Large intestine (tissue), 3 donors: ENCODE results near the gene DLX6. TPM values are rescaled to one million over a fixed set of nuclear protein-coding genes. Genes with fewer than 3 reads are reported as not detected.

Source experiments
- DNase-seq, 2 donors: peaks; one replicate each; pipeline versions ENCODE4 v3.0.0 to v3.0.0-alpha.2; 2013
- H3K27ac ChIP-seq: one replicate; pipeline ENCODE4 v1.5.1; 2013; ENCODE audit warnings: low read length
- H3K27me3 ChIP-seq: 2 replicates; pipeline ENCODE4 v1.6.1; 2013; ENCODE audit warnings: low read length; ENCODE audit not compliant: control insufficient read depth, insufficient read depth
- H3K36me3 ChIP-seq: 2 replicates; pipeline ENCODE4 v1.6.1; 2013; ENCODE audit warnings: low read length; ENCODE audit not compliant: control insufficient read depth, insufficient read depth
- H3K4me1 ChIP-seq: one replicate; pipeline ENCODE4 v1.6.1; 2013; ENCODE audit warnings: low read length; ENCODE audit not compliant: control insufficient read depth, insufficient read depth
- H3K4me3 ChIP-seq: one replicate; pipeline ENCODE4 v1.5.1; 2013; ENCODE audit warnings: low read length
- H3K9me3 ChIP-seq: one replicate; pipeline ENCODE4 v1.6.1; 2013; ENCODE audit warnings: mild to moderate bottlenecking, low read depth, low read length, moderate library complexity; ENCODE audit not compliant: control insufficient read depth
- WGBS: methylation state at CpG from one replicate; pipeline ENCODE4 v1.1.5; 2013; ENCODE audit warnings: low lambda C conversion rate; ENCODE audit not compliant: insufficient coverage; 5-methylcytosine and 5-hydroxymethylcytosine counted together
- polyA plus RNA-seq: library from polyadenylated mRNA; unstranded; fragments of 120-200 nt; gene quantifications from one replicate; pipeline ENCODE4 v1.2.1, GENCODE V29; 2013

Gene DLX6
- polyA plus RNA-seq, 1 donor: 0.04 TPM

DNA sequence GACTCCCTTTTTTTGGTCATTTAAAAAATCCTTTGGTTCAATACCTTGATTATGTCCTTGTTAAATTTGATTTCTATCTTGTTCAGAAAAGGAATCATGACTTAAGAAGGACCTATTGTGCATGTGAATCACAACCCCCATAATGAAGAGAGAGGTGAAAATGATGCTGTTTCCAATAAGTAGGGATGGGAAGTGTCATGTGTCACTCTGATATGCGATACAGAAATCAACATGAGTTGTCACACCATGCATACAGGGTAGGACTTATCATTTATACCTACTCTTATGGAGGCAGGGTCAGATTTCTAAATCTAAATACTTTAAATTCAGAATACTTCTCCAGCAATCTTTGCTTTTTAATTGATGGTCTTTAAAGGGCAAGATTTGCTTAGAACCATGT is 19.4 kb upstream of the DLX6 start:
- peaks cover 3% of the 10 kb centered on the region for H3K9me3 ChIP-seq
- no peaks in the 10 kb centered on the region for H3K36me3 ChIP-seq
- no peak overlapping the region for H3K4me3 ChIP-seq
- H3K4me1 ChIP-seq: no peaks in the 10 kb centered on the region
- H3K27ac ChIP-seq: no peak overlapping the region
- DNase-seq: no peak
- WGBS: no CpG with 5 or more reads among the region's 1 CpG
- peaks cover 43% of the 10 kb centered on the region for H3K27me3 ChIP-seq

DNA sequence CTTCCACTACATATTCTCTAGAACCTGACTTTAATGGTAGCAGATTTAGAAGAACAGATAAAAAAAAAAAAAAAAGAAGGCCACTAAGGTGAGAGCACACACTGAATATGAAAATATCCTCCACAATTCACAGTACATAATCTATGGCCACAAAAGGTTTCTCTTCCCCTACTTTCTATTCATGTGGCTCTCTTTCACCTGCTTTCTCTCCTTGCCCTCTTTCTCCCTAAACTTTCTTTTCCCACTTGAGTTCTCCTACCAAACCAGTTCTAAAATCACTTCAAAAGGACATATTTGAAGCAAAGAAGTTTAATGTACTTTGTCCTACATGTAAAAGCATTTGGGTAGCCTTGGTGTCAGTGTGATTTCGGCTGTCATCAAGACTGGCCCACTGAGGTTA is 18.5 kb upstream of the DLX6 start:
- DNase-seq: no peak
- Histone ChIP-seq H3K4me1 (no peaks in the 10 kb centered on the region), H3K9me3 (peaks cover 3% of the 10 kb centered on the region), H3K4me3 (no peak overlapping the region), H3K36me3 (no peaks in the 10 kb centered on the region), H3K27ac (no peak overlapping the region), H3K27me3 (peaks cover 48% of the 10 kb centered on the region)
- 80% methylated on average over 1 of the region's 1 CpG for WGBS

DNA sequence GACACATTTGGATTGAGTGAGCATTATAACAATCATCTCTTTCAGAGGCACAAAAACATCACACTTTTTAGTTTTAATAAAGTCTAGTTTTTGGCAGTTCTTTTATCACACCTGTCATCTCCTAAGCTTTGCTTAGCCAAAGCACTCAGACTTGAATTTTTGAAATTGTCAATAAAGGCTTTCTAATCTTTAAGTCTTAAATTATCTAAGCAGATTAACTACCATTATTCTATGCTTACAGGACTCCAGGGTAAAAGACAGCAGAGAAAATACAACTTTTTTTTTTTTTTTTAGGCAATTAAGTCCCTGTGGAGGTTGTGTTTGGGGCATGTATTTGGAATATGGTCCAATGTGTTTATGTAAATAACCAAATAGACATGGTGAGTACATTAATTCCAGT is 17.6 kb upstream of the DLX6 start:
- Histone ChIP-seq H3K36me3 (no peaks in the 10 kb centered on the region), H3K27ac (no peak overlapping the region), H3K9me3 (peaks cover 10% of the 10 kb centered on the region), H3K4me3 (no peak overlapping the region), H3K27me3 (peaks cover 53% of the 10 kb centered on the region), H3K4me1 (no peaks in the 10 kb centered on the region)
- no peak for DNase-seq

DNA sequence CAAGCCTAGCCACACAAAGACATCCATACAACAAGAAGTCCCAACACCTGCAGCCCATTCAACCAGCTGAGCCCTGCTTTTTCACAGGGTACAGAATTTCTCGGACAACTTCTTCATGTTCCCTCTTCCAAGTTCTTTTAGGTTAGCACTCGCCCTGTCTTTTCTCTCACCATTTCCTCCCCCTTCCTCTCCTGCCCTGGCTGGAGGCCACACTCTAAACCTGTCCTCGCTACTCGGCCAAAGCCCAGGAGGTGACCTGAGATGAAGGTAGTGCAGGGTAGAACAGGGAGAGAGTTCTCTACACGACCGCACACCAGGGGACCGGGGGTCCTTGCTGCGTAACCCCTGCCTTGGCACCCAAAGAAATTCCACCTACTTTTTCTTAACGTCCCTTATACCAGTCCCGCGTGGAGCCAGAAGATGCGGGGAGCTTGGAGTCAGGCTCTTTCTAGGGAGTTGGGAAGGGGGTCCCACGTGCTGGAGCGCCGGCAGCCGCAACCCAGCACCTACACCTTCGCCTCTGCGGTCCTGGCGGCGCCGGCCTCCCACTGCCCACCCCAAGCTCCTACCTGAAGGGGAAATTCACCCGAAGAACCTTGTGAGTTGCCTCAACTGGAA is 16.0 kb upstream of the DLX6 start:
- H3K36me3 ChIP-seq: no peaks in the 10 kb centered on the region
- peaks cover 69% of the 10 kb centered on the region for H3K27me3 ChIP-seq
- no peak overlapping the region for H3K4me3 ChIP-seq
- WGBS: 14% methylated on average over 1 of the region's 22 CpGs
- peaks cover 20% of the 10 kb centered on the region for H3K9me3 ChIP-seq
- no peak overlapping the region for H3K27ac ChIP-seq
- no peak for DNase-seq
- no peaks in the 10 kb centered on the region for H3K4me1 ChIP-seq

DNA sequence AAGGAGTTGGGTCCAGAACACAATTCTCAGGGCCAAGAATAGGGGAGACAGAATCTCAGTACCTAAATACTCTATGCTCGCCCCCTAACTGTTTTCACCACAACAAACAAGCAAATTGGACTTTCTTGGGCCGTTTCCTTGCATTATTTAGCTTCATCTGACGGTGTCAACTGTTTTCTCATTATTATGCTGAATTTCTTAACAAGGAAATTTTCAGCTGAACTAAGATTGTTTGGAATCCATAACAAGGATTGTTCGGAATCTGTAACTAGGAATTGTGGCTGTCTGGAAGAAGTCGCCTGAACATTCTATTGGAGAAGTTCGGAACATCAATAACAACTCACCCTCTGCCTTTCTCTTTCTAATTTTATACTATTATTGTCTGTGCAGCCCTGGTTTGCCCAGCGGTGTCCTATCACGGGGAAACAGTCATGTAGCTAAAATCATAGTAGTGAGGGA is 15.5 kb upstream of the DLX6 start:
- peaks cover 20% of the 10 kb centered on the region for H3K9me3 ChIP-seq
- peaks cover 72% of the 10 kb centered on the region for H3K27me3 ChIP-seq
- DNase-seq: no peak
- no peak overlapping the region for H3K27ac ChIP-seq
- H3K4me3 ChIP-seq: no peak overlapping the region
- no peaks in the 10 kb centered on the region for H3K36me3 ChIP-seq
- 0% methylated on average over 1 of the region's 8 CpGs for WGBS
- no peaks in the 10 kb centered on the region for H3K4me1 ChIP-seq

DNA sequence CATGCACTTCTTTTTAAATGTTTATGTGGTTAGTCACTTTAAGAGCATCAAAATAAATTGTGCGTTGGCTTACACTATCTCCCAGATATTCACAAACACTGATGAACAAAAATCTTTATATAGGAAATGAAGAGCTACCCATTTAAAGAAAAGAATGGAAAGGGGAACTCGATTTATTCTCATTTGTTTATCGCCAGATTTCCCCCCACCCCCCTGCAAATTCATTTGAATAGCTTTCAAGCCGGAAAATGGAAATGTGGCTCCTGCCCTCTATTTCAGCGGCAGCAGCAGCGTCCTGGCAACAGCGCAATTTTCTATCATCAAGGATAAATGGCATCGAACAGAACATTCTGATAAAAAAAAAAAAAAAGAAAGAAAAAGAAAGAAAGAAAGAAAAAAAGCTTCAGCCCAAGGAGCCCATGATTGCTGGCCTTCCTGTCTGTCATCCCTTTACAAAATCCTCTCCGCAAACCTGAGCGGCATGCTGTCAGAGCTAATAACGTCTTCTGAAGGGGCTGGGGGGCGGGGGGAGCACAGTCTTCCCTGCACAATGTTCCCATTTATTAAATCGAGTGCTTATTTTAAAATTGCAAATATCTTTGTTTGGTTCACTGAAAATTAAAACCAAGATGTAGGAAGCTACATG is 13.7 kb upstream of the DLX6 start:
- H3K27ac ChIP-seq: no peak overlapping the region
- no peaks in the 10 kb centered on the region for H3K36me3 ChIP-seq
- peaks cover 20% of the 10 kb centered on the region for H3K9me3 ChIP-seq
- 0% methylated on average over 2 of the region's 13 CpGs for WGBS
- no peak overlapping the region for H3K4me3 ChIP-seq
- no peaks in the 10 kb centered on the region for H3K4me1 ChIP-seq
- H3K27me3 ChIP-seq: peaks cover 85% of the 10 kb centered on the region
- DNase-seq: no peak

DNA sequence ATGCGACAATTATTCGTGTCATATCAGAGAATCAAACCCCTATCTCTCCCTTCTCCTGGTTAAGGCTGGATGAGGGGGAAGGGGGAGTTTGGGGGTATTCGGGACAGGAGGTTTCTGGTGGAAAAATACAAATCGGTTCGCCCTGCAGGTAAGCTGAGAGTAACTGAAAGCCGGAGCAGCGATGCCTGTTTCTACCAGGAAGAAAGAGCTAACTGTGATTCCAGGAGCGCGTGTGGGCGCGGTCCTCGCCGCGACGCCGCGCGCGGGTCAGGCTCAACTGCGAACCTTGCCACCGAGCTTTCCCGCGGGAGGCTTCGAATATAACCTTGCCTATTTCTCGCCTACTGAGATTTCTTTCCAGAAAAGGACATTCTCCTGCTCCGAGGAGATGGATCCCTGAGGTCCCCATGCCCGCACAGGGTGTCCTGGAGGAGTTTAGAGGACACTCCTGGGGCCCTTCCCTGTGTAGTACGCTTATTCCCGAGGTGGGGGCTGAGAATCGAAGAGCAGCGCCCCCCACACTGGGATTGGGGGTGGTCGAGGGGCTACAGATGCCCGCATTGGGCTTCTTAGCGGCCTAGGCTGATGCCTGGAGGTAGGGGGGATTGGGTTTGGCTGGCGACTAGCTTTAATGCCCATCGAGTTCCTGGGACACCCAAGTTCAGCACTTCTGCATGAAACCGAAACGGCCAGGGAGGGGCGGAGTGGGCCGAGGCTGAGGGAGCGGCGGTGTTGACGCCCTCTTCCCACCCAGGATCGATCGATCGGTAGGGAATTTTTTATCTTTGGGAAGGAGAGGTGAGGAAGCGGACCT is 13.0 kb upstream of the DLX6 start:
- H3K27ac ChIP-seq: no peak overlapping the region
- no peaks in the 10 kb centered on the region for H3K36me3 ChIP-seq
- H3K27me3 ChIP-seq: peaks cover 87% of the 10 kb centered on the region
- H3K4me3 ChIP-seq: no peak overlapping the region
- no CpG with 5 or more reads among the region's 47 CpGs for WGBS
- no peak for DNase-seq
- H3K4me1 ChIP-seq: no peaks in the 10 kb centered on the region
- peaks cover 20% of the 10 kb centered on the region for H3K9me3 ChIP-seq

DNA sequence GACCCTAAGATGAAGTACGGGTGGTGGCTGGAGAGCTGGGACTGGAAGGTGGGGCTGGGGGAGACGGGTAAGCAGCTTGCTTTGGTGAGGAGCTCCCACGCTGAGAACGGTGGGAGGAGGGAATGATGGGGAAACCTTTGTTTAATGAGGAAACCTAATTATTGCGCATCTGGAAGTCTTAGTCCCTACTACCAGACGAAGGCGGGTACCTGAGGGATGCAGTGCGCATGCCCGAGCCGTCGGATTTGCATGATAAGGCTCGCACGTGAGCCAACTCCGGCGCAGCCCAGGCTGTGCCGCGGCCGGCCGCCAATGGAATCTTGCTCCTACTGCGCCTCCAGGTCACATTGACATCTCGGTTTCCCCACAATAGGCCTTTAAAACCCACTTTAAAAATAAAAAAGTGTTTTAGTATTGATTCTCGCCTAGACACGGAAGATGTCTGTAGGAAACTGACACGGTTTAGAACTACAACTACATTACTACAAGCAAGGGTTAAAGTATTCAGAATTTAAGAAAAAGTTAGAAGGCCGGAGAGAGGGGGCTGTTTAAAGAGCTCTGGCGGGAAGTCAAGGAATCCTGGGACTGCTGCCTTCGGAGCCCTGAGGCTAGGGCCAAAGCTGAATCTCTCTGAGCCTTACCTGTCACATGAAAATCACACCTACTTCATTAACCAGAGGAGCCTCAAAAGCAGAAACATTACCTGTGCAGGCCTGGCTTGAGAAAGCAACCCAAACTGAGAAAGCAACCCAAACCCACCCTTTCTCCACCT is 12.1 kb upstream of the DLX6 start:
- no peak for DNase-seq
- 3% methylated on average over 5 of the region's 27 CpGs for WGBS
- H3K27me3 ChIP-seq: peaks cover 89% of the 10 kb centered on the region
- H3K4me3 ChIP-seq: no peak overlapping the region
- H3K9me3 ChIP-seq: peaks cover 20% of the 10 kb centered on the region
- no peak overlapping the region for H3K27ac ChIP-seq
- H3K4me1 ChIP-seq: no peaks in the 10 kb centered on the region
- H3K36me3 ChIP-seq: no peaks in the 10 kb centered on the region

DNA sequence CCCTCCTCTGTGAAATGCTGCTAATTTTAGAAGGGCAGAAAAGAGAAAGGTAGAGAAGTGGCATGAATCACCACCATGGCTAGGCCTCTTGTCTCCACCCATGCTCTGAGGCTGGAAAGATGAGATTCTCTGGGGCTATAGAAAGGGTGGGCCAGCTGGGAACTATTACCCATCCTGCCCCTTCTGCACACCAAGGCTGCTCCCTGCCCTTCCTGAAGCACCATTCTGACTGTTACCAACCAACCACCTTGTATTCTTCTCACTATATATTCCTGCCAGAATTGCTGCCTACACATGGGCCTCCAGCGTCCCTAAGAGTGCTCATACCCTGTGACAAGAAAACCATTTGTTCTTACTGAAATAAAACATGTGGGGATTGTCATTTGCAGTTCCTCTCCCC is 11.4 kb upstream of the DLX6 start:
- H3K36me3 ChIP-seq: no peaks in the 10 kb centered on the region
- H3K27ac ChIP-seq: no peak overlapping the region
- WGBS: no CpG with 5 or more reads among the region's 1 CpG
- H3K4me3 ChIP-seq: no peak overlapping the region
- peaks cover 89% of the 10 kb centered on the region for H3K27me3 ChIP-seq
- no peaks in the 10 kb centered on the region for H3K4me1 ChIP-seq
- H3K9me3 ChIP-seq: peaks cover 20% of the 10 kb centered on the region
- DNase-seq: no peak

DNA sequence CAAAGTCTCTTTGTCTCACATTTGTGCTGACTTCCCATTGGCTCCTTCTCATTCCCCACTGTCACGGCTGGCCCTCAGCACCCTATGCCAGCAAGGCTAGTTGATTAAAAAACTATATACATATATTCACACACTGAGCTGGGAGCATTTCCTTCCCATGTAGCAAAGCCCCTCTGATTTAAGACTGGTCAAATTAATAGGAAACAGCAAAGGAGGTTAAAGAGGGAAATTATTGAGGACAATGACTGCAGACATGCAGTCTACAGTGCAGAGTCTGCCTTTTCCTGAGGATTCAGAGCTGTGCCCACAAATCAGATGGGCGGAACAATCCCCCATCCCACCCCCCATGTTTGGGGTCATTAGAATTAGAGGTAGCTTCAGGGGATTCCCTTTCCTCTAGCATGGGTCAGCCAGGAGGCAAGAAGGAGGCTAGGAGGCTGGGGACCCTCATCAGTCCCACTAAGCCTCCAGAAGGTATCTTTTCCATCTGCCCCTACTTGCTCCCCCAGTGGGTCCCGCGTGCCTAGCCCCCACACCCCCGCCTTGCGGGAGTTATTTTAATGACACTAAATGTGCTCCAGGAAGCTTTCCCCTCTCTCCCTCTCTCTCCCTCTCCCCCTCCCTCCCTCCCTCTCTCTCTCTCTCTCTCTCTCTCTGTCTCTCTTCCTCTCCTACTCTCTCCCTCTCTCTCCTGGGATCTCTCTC is 9.8 kb upstream of the DLX6 start:
- no peaks in the 10 kb centered on the region for H3K4me1 ChIP-seq
- no peak overlapping the region for H3K4me3 ChIP-seq
- H3K27me3 ChIP-seq: peaks cover 91% of the 10 kb centered on the region
- H3K36me3 ChIP-seq: no peaks in the 10 kb centered on the region
- 0% methylated on average over 1 of the region's 6 CpGs for WGBS
- H3K9me3 ChIP-seq: peaks cover 16% of the 10 kb centered on the region
- no peak for DNase-seq
- no peak overlapping the region for H3K27ac ChIP-seq
